HG03558 (cell line): ENCODE measurements around the gene PLCD4.

Experiments used
- ATAC-seq: cut with Tn5 transposase; IDR thresholded peaks from one replicate; pipeline ENCODE4 v1.9.1; 2021; ENCODE audit warnings: moderate number of reproducible peaks; ENCODE audit not compliant: unreplicated experiment; ENCODE audit errors: extremely low read depth

The PLCD4 gene

GRCh38 chr2:218607436-218608115 is at the start of gene PLCD4:
Gene PLCD4, plus strand, starts transcription at chr2:218607899. Its CDS starts 7,841 bp downstream, at chr2:218615740.
- no peak for ATAC-seq

- ATAC-seq = no peak
Observed at GRCh38 chr2:218557941-218558340, 49.8 kb upstream of the PLCD4 start.

GRCh38 chr2:218558986-218559385 is 48.7 kb upstream of the PLCD4 start:
- no peak for ATAC-seq

- no peak for ATAC-seq
Observed at GRCh38 chr2:218564056-218564455, 43.6 kb upstream of the PLCD4 start.

- ATAC-seq = no peak
Observed at GRCh38 chr2:218566296-218566695, 41.4 kb upstream of the PLCD4 start.

- peak; percentile 13 for ATAC-seq
Observed at GRCh38 chr2:218567797-218568189, 39.9 kb upstream of the PLCD4 start.

GRCh38 chr2:218568190-218569037 is 39.3 kb upstream of the PLCD4 start, which contains the start of the genes CNOT9 and USP37:
Gene CNOT9, plus strand, starts transcription at chr2:218568839. Its CDS starts 116 bp downstream, at chr2:218568955.
Gene USP37, minus strand, starts transcription at chr2:218568351. Its CDS starts 9,698 bp downstream, at chr2:218558653.
- ATAC-seq = peak; percentile 38

GRCh38 chr2:218569038-218569431 is 38.7 kb upstream of the PLCD4 start:
- no peak for ATAC-seq

- ATAC-seq = no peak
Observed at GRCh38 chr2:218569661-218570500, 37.8 kb upstream of the PLCD4 start.

- no peak for ATAC-seq
Observed at GRCh38 chr2:218570850-218571249, 36.8 kb upstream of the PLCD4 start.

GRCh38 chr2:218576854-218577253 is 30.8 kb upstream of the PLCD4 start:
- ATAC-seq = no peak

GRCh38 chr2:218577482-218578220 is 30.0 kb upstream of the PLCD4 start:
- ATAC-seq = no peak

GRCh38 chr2:218578272-218578877 is 29.3 kb upstream of the PLCD4 start:
- no peak for ATAC-seq

- ATAC-seq = peak; percentile 84
Observed at GRCh38 chr2:218582076-218582475, 25.6 kb upstream of the PLCD4 start.

- ATAC-seq = no peak
Observed at GRCh38 chr2:218583983-218584850, 23.5 kb upstream of the PLCD4 start.

- no peak for ATAC-seq
Observed at GRCh38 chr2:218585541-218585940, 22.2 kb upstream of the PLCD4 start.

GRCh38 chr2:218605432-218605831 is 2.3 kb upstream of the PLCD4 start:
- no peak for ATAC-seq

- ATAC-seq = no peak
Observed at GRCh38 chr2:218615868-218616315, 8.2 kb downstream of the PLCD4 start.
